Sigmoid colon (tissue), 4 donors: Measurements from ENCODE around the gene ZNF865.

Source experiments
- CTCF ChIP-seq, 4 experiments: fragments of 450-650 bp in 3 of 4; fragments of 200-600 bp in 1 of 4; IDR thresholded peaks; one replicate each; pipeline ENCODE4 v1.5.1; 2016 to 2019; ENCODE audit warnings: antibody characterized with exemption in 4 of 4, mild to moderate bottlenecking in 3 of 4, moderate library complexity in 2 of 4
- EP300 ChIP-seq, 4 donors: sonication (generic); formaldehyde crosslinking; IDR thresholded peaks; one replicate each; pipeline ENCODE4 v1.6.1; 2017; ENCODE audit warnings: antibody characterized with exemption in 4 of 4
- POLR2AphosphoS5 ChIP-seq, 4 donors: sonication (generic); formaldehyde crosslinking; IDR thresholded peaks; one replicate each; pipeline ENCODE4 v1.6.1; 2017; ENCODE audit warnings: antibody characterized with exemption in 4 of 4

DNA sequence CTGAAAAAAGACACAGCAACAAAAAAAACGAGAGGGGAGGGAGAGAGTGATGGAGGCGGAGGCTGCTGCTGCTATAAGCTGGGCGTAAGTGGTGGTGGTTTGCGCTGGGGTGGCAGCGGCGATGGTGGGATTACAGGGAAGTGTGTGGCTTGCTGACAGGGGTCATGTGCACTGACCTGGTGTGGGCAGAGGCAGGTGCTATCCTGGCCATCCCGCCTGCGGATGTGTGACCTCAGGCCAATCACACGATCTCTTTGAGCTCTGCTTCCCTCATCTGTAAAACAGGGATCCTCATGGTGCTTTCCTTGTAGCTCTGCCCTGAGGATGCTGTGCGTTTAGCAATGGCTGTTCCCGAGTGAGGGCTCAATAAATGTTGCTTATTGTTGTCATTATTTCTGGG is 32.1 kb downstream of the ZNF865 start:
- TF ChIP-seq POLR2AphosphoS5 (IDR thresholded peaks at IDR 0.05) (no peak), CTCF (IDR thresholded peaks at IDR 0.05) (no peak), EP300 (IDR thresholded peaks at IDR 0.05) (no peak)
